Endothelial cell of umbilical vein (primary cell): ENCODE results near the gene XRCC1.

Experiments
- CTCF ChIP-seq, 2 donors: IDR thresholded peaks; 1 replicate in 1 of 2; 2 replicates in 1 of 2; pipeline ENCODE4 v1.5.1; 2011; ENCODE audit warnings: low read length in 2 of 2, mild to moderate bottlenecking in 2 of 2, moderate library complexity in 2 of 2, control low read depth in 1 of 2, inconsistent platforms in 1 of 2, low read depth in 1 of 2; ENCODE audit not compliant: insufficient read depth in 1 of 2; ENCODE audit errors: extremely low read depth in 1 of 2
- EZH2 ChIP-seq: IDR thresholded peaks from 2 replicates; pipeline ENCODE4 v1.6.1; 2012; ENCODE audit warnings: borderline replicate concordance, low read depth, mild to moderate bottlenecking, moderate library complexity, low read length, inconsistent platforms; ENCODE audit not compliant: severe bottlenecking
- FOS ChIP-seq: IDR thresholded peaks from 2 replicates; pipeline ENCODE4 v1.6.1; 2011; ENCODE audit warnings: mild to moderate bottlenecking, low read length, moderate library complexity, borderline replicate concordance; ENCODE audit not compliant: insufficient read depth
- GATA2 ChIP-seq: IDR thresholded peaks from 2 replicates; pipeline ENCODE4 v1.7.0; 2011; ENCODE audit warnings: low read depth, mild to moderate bottlenecking, moderate library complexity, mixed read lengths, low read length; ENCODE audit not compliant: insufficient read length, insufficient read depth
- JUN ChIP-seq: IDR thresholded peaks from 2 replicates; pipeline ENCODE4 v1.6.1; 2011; ENCODE audit warnings: borderline replicate concordance, low read depth; ENCODE audit not compliant: insufficient read length, insufficient read depth
- MAX ChIP-seq: IDR thresholded peaks from 2 replicates; pipeline ENCODE4 v1.6.1; 2011; ENCODE audit not compliant: insufficient read depth, insufficient read length
- MYC ChIP-seq: IDR thresholded peaks from one replicate; pipeline ENCODE4 v1.6.1; 2011; ENCODE audit warnings: mild to moderate bottlenecking, low read depth, low read length
- POLR2A ChIP-seq: IDR thresholded peaks from 2 replicates; pipeline ENCODE4 v1.6.1; 2012; ENCODE audit warnings: low read depth, mild to moderate bottlenecking, control low read depth, low read length
- POLR2AphosphoS5 ChIP-seq: IDR thresholded peaks from 2 replicates; pipeline ENCODE4 v1.6.1; 2012; ENCODE audit warnings: low read depth, mild to moderate bottlenecking, control low read depth, low read length, moderate library complexity; ENCODE audit not compliant: insufficient read depth

GRCh38 chr19:43499042-43499441 lies 76.3 kb downstream of the XRCC1 start:
- no peak for TF ChIP-seq CTCF (IDR thresholded peaks at IDR 0.05; ENCODE audit: extremely low read depth in 1 of 2, insufficient read depth in 1 of 2, low read depth in 1 of 2, low read length in 2 of 2)
- TF ChIP-seq POLR2AphosphoS5: no peak
- no peak for TF ChIP-seq POLR2A
- no peak for TF ChIP-seq MAX
- no peak for TF ChIP-seq MYC
- TF ChIP-seq FOS: no peak
- TF ChIP-seq EZH2: no peak
- no peak for TF ChIP-seq JUN
- no peak for TF ChIP-seq GATA2
